NCI-H1436 treated with DMSO at 0.1 percent for 48 hours (cell line): ENCODE results near the gene TMEM151B.

Experiments used
- DNase-seq: peaks from one replicate; lab custom pipeline; 2025; lab: John Stamatoyannopoulos, UW

The TMEM151B gene

GRCh38 chr6:44264154-44265006, 5.9 kb upstream of the TMEM151B start:
- DNase-seq = no peak

- peak; percentile 35 for DNase-seq
These were observed 5.1 kb upstream of the TMEM151B start, which contains the start of gene NFKBIE for GRCh38 chr6:44265007-44265721. TSS of gene NFKBIE (minus strand) at chr6:44265551. CDS start at chr6:44265346, 205 bp downstream.

- no peak for DNase-seq
These were observed 4.5 kb upstream of the TMEM151B start for GRCh38 chr6:44265722-44266233.

DNA sequence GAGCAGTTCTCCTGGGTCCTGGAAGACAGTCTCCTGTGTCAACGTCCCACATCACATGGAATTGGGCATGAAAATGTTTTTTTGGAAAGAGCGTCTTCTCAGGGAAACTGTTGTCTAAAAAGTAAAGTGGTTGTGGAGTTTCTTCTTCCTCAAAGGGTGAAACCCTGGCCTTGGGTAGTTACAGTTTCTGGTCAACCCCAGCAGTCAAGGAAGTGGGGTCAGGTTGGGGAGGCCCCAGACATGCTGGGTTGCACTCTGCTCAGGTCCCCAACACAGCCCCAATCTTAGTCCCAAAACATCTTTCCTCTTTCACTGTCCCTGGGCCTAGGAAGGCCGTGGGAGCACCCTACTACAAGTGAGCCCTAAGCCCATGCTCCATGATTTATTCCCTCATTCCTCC, 3.9 kb upstream of the TMEM151B start:
- DNase-seq = no peak

- no peak for DNase-seq
These were observed 3.0 kb upstream of the TMEM151B start for GRCh38 chr6:44267252-44267651.

DNA sequence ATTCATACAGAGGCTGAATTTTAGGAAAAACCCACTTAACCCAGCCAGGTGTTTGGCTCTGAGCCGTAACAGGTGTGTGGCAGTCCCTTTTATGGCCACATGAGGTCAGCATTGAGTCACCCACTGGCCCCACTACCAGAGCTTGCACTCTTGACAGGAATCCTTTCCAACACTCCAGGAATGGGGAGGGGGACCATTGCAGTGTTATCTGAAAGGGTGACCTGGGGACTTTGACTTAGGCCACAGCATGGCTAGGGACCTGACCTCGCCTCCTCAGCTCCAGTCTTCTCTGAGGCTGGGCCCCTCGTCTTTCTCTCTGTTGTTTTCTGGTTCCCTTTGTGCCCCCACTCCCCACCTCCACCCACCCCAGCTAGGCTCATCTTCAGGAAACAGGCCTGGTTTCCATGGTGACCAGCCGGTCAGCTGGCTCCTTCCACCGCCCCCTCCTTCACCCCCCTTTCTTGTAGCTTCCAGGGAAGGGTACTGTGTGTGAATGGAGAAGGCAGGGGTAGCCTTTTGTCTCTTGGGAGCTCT, 2.1 kb upstream of the TMEM151B start:
- DNase-seq = no peak

GRCh38 chr6:44269178-44269920, 901 bp upstream of the TMEM151B start:
- DNase-seq = no peak

- DNase-seq = no peak
These were observed 516 bp downstream of the TMEM151B start for GRCh38 chr6:44270526-44271405.

DNA sequence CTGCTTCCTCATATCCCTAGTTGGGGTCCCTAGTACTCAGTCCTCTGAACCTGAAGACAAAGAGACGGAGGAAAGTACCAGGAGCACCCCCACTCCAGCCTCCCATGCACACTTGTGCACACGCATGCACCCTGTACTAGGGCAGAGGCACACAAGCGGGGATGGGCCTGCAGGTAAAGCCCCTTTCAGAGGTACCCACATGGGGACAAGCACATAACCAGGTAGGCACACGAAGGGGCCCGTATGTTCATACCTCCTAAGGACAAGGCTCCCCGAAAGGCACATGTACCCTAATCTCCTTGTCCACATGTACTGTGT, 1.1 kb downstream of the TMEM151B start:
- no peak for DNase-seq

- DNase-seq = no peak
These were observed 1.7 kb downstream of the TMEM151B start for GRCh38 chr6:44271914-44272313.

DNA sequence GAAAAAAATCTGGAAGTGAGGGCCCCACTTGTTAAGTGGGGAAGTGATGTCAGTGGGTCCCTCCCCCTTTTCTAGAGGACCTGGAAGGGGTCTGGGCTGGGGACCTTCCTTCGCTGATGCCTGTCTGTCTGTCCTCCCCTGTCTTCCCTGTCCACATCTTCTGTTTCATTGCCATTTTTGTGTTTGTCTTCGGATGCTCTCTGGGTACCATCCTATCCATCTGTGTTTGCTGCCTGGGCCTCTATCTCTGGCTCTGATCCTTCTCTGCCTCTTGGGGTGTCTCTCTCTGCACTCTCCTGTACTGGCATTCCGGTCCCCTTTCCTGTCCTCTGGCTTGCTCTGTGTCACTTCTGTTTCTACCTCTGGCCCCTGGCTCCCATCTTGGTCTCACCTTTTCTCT, 2.3 kb downstream of the TMEM151B start:
- DNase-seq = no peak

GRCh38 chr6:44272999-44273566, 2.8 kb downstream of the TMEM151B start:
- no peak for DNase-seq

DNA sequence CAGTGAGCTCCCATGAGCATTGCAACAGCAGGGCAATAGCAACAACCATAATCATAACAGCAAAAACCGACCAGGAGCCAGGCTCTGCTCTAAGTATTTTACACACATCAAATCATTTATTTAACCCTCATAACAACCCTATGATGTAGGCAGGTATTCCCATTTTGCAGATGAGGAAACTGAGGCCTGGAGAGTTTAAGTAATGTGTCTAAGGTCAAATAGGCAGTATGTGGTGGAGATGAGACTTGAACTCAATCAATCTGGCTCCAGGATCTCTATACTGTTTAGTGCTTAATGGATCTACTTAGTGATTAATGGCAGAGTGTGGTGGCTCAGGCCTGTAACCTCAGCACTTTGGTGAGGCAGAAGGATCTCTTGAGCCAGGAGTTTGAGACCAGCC, 3.4 kb downstream of the TMEM151B start:
- DNase-seq = no peak

- DNase-seq = no peak
These were observed 5.1 kb downstream of the TMEM151B start for GRCh38 chr6:44275271-44275748.

- no peak for DNase-seq
These were observed 5.7 kb downstream of the TMEM151B start for GRCh38 chr6:44275749-44276648.

GRCh38 chr6:44276667-44277640, 6.7 kb downstream of the TMEM151B start:
- no peak for DNase-seq

- DNase-seq = no peak
These were observed 7.5 kb downstream of the TMEM151B start for GRCh38 chr6:44277763-44278162.

GRCh38 chr6:44278315-44278714, 8.1 kb downstream of the TMEM151B start:
- DNase-seq = no peak
